ENCODE data around the gene APOH.

- no peak for TF ChIP-seq CTCF (IDR thresholded peaks at IDR 0.05)
- no peak for TF ChIP-seq ZFX (IDR thresholded peaks at IDR 0.05; ENCODE audit: borderline replicate concordance)
These were observed 57.5 kb downstream of the APOH start for GRCh38 chr17:66171692-66172091.
